ENCODE measurements around the gene PNPLA1. TPM values are rescaled to one million over a fixed set of nuclear protein-coding genes. Genes with fewer than 3 reads are reported as not detected.

Gene PNPLA1
- total RNA-seq, 1 donor from 2014 or later: not detected

- no peak for DNase-seq
- no peaks in the 10 kb centered on the region for H3K36me3 ChIP-seq
- no peak overlapping the region for H3K4me3 ChIP-seq
- peaks cover 77% of the 10 kb centered on the region for H3K27me3 ChIP-seq (ENCODE audit: low read depth)
- no peak overlapping the region for H3K27ac ChIP-seq (replicated peaks)
- H3K4me1 ChIP-seq: no peaks in the 10 kb centered on the region
- TF ChIP-seq CTCF (IDR thresholded peaks at IDR 0.05; ENCODE audit: borderline replicate concordance): no peak
- intact Hi-C loops (cut with micrococcal nuclease): no loop called here
- no peaks in the 10 kb centered on the region for H3K9me3 ChIP-seq (replicated peaks)
Observed at GRCh38 chr6:36322591-36322990, 52.7 kb downstream of the PNPLA1 start.

GRCh38 chr6:36323062-36323461, 53.2 kb downstream of the PNPLA1 start:
- intact Hi-C loops (cut with micrococcal nuclease): no loop called here
- Histone ChIP-seq H3K4me3 (no peak overlapping the region), H3K27me3 (ENCODE audit: low read depth) (peaks cover 74% of the 10 kb centered on the region), H3K4me1 (no peaks in the 10 kb centered on the region), H3K27ac (replicated peaks) (no peak overlapping the region), H3K9me3 (replicated peaks) (no peaks in the 10 kb centered on the region), H3K36me3 (no peaks in the 10 kb centered on the region)
- TF ChIP-seq CTCF (IDR thresholded peaks at IDR 0.05; ENCODE audit: borderline replicate concordance): no peak
- no peak for DNase-seq

- intact Hi-C loops (cut with micrococcal nuclease): no loop called here
- Histone ChIP-seq H3K4me1 (no peaks in the 10 kb centered on the region), H3K9me3 (replicated peaks) (no peaks in the 10 kb centered on the region), H3K36me3 (no peaks in the 10 kb centered on the region), H3K27me3 (ENCODE audit: low read depth) (peaks cover 75% of the 10 kb centered on the region), H3K4me3 (no peak overlapping the region), H3K27ac (replicated peaks) (no peak overlapping the region)
- no peak for DNase-seq
- TF ChIP-seq CTCF (IDR thresholded peaks at IDR 0.05; ENCODE audit: borderline replicate concordance): no peak
Observed at GRCh38 chr6:36324191-36324590, 54.3 kb downstream of the PNPLA1 start.

GRCh38 chr6:36324715-36325114, 54.9 kb downstream of the PNPLA1 start:
- no peak for TF ChIP-seq CTCF (IDR thresholded peaks at IDR 0.05; ENCODE audit: borderline replicate concordance)
- Histone ChIP-seq H3K36me3 (no peaks in the 10 kb centered on the region), H3K27me3 (ENCODE audit: low read depth) (peaks cover 75% of the 10 kb centered on the region), H3K4me1 (no peaks in the 10 kb centered on the region), H3K9me3 (replicated peaks) (no peaks in the 10 kb centered on the region), H3K27ac (replicated peaks) (no peak overlapping the region), H3K4me3 (no peak overlapping the region)
- no peak for DNase-seq
- intact Hi-C loops (cut with micrococcal nuclease): no loop called here

- Histone ChIP-seq H3K4me3 (no peak overlapping the region), H3K27ac (replicated peaks) (no peak overlapping the region), H3K27me3 (ENCODE audit: low read depth) (peaks cover 75% of the 10 kb centered on the region), H3K4me1 (no peaks in the 10 kb centered on the region), H3K36me3 (no peaks in the 10 kb centered on the region), H3K9me3 (replicated peaks) (no peaks in the 10 kb centered on the region)
- intact Hi-C loops (cut with micrococcal nuclease): no loop called here
- TF ChIP-seq CTCF (IDR thresholded peaks at IDR 0.05; ENCODE audit: borderline replicate concordance): no peak
- no peak for DNase-seq
Observed at GRCh38 chr6:36326356-36326995, 56.6 kb downstream of the PNPLA1 start.
